ENCODE data around the gene CCDC110.

The CCDC110 gene

DNA sequence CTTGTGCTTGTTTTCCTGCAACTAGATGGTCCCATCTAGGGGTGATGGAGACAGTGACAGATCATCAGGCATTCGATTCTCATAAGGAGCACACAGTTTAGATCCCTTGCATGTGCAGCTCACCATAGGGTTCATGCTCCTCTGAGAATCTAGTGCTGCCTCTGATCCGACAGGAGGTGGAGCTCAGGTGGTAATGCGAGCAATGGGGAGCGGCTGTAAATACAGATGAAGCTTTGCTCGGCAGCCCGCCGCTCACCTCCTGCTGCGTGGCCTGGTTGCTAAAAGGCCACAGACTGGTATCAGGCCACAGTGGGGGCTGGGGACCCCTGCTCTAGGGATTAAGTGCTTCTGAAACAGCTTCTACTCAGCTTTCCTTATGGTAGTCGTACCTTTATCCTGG, 28.5 kb upstream of the CCDC110 start:
- no peak for ATAC-seq
- Mint-ChIP-seq H3K4me1 (no peaks in the 10 kb centered on the region), H3K9me3 (peaks cover 7% of the 10 kb centered on the region)

DNA sequence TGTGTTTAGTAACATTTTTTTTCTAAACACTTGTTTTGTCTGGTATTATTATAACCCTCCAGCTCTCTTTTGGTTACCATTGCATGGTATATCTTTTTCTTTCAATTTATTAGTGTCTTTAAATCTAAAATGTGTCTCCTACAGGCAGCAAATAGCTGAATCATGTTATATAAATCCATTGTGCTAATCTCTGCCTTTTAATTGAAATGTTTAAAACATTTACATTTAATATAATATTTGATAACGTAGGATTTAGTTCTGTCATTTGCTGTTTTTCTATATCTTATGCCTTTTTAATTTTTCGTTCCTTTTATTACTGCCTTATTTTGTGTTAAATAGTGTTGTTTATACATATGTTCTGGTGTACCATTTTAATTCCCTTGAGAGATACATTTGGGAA, 17.1 kb upstream of the CCDC110 start:
- Mint-ChIP-seq H3K4me3 (no peak overlapping the region), H3K36me3 (no peaks in the 10 kb centered on the region), H3K9me3 (peaks cover 18% of the 10 kb centered on the region), H3K27ac (no peak overlapping the region), H3K4me1 (no peaks in the 10 kb centered on the region)
- DNase-seq (ENCODE audit: low spot score in 2 of 2) (no peak), ATAC-seq (no peak)

More for the DNA sequence above, 28.5 kb upstream of the CCDC110 start:
- no peak for DNase-seq (ENCODE audit: low spot score in 2 of 2)
- Mint-ChIP-seq H3K4me3 (no peak overlapping the region), H3K27ac (no peak overlapping the region), H3K36me3 (no peaks in the 10 kb centered on the region)

DNA sequence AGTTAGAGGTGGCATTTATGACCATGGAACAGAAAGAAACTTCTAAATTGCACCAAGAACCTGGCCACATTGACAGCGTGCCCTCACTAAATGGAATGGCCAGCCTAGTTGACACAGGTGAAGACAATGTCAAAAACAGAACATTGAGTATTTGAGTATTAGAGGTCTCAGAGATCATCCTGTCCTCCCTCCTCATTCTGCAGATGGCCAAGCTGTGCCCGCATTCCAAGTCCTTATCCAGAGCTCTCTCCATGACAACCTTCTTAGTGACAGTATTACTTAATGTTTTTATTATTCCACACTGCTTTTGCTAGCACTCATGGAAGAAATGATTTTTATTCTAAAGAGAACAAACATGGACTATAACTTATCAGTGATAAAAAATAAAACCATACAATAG, 9.9 kb upstream of the CCDC110 start:
- ATAC-seq = no peak
- H3K4me1 Mint-ChIP-seq = no peaks in the 10 kb centered on the region
- no peak overlapping the region for H3K27ac Mint-ChIP-seq
- DNase-seq (ENCODE audit: low spot score in 2 of 2) = no peak
- H3K9me3 Mint-ChIP-seq = no peaks in the 10 kb centered on the region
- no peak overlapping the region for H3K4me3 Mint-ChIP-seq
- H3K36me3 Mint-ChIP-seq = no peaks in the 10 kb centered on the region

DNA sequence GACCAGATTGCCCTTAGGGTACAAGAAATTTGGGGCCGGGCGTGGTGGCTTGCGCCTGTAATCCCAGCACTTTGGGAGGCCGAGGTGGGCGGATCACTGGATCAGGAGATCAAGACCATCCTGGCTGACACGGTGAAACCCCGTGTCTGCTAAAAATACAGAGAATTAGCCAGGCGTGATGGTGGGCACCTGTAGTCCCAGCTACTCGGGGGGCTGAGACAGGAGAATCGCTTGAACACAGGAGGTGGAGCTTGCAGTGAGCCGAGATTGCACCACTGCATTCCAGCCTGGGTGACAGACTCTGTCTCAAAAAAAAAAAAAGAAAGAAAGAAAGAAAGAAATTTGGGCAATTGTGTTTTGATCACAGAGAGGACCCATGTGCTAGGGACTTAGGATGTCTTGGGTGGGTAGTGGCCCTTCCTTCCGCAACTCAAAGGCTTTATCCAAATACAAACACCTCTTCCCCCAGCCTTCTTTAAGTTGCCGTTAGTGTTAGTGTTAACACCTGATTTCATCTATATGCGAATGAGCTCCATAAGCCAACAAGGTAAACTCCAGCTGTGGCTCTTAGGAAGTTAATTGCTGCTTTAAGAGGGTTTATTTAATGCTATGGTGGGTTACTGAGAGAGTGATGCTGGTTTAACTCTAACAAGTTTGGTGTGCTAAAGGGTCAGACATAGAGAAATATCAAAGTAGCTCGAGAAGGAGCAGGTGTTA, 8.6 kb upstream of the CCDC110 start:
- ATAC-seq = no peak
- Mint-ChIP-seq H3K4me3 (no peak overlapping the region), H3K36me3 (no peaks in the 10 kb centered on the region), H3K9me3 (no peaks in the 10 kb centered on the region), H3K27ac (no peak overlapping the region), H3K4me1 (no peaks in the 10 kb centered on the region)
- no peak for DNase-seq (ENCODE audit: low spot score in 2 of 2)

DNA sequence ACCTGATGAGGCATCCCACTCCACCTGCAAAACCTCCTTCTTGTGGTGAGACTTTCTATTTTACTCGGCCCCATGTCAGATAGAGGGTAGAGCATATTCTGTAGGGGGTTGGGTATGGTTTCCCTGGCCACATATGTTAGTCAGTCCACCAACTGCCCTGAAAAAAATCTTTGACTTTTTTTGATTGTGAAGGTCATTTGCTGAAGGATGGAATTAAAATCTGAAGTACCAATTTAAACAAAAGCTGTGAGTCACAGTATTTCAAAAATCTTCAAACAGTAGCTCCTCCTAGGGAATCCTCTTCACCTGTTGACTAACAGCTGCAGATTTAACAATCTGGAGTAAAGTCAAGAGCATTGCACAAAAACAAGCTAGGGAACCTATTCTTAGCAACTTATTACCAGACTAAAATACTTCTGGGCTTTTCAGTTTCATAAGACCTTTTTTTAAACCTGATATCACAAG, 8.0 kb upstream of the CCDC110 start:
- Mint-ChIP-seq H3K36me3 (no peaks in the 10 kb centered on the region), H3K4me1 (no peaks in the 10 kb centered on the region), H3K4me3 (no peak overlapping the region), H3K27ac (no peak overlapping the region), H3K9me3 (no peaks in the 10 kb centered on the region)
- no peak for DNase-seq (ENCODE audit: low spot score in 2 of 2)
- peak; percentile 95 for ATAC-seq

DNA sequence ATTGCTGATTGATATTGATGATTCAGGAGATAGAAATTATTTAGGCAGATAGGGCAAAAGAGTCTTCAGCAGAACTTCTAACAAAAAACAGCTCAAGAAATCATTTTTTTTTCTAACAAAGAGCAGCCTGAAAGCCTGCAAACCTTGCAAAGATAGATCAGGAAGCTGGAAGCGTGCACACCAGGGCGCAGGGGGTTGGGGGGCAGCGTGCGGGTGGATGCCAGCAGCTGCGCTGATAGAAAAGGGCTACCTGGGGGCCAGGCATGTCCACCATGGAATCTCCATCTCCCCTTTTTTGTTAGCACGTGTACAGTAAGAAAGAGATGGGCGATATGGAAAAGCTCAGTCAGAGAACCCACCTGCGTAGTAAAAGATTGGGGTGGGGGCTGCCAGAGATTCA, 1.7 kb upstream of the CCDC110 start:
- Mint-ChIP-seq H3K27ac (no peak overlapping the region), H3K4me3 (no peak overlapping the region), H3K9me3 (no peaks in the 10 kb centered on the region), H3K4me1 (peaks cover 12% of the 10 kb centered on the region), H3K36me3 (no peaks in the 10 kb centered on the region)
- no peak for ATAC-seq
- DNase-seq (ENCODE audit: low spot score in 2 of 2) = no peak

DNA sequence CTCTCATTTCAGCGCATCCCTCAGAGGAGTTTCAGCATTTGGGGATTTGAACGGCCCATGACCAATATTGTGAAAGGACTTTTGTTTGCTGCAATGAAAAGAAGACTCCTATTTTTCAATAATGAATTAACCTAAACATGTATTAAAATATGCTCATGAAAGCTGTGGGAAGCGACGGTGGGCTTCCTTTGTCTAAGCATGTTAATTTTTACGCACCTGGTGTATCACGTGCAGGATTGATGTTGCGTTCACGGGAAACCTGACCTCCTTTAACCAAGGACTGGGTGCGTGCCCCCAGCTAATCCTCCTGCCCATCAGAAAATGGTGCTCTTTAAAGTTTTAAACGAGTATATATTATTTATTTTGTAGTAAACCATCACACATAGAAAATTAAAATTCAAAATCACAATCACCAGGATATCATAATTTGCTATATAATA, 590 bp upstream of the CCDC110 start:
- ATAC-seq = no peak
- Mint-ChIP-seq H3K36me3 (no peaks in the 10 kb centered on the region), H3K4me3 (peak overlapping the region; percentile 82), H3K9me3 (no peaks in the 10 kb centered on the region), H3K4me1 (peaks cover 12% of the 10 kb centered on the region), H3K27ac (peak overlapping the region; percentile 64)
- DNase-seq (ENCODE audit: low spot score in 2 of 2) = no peak

DNA sequence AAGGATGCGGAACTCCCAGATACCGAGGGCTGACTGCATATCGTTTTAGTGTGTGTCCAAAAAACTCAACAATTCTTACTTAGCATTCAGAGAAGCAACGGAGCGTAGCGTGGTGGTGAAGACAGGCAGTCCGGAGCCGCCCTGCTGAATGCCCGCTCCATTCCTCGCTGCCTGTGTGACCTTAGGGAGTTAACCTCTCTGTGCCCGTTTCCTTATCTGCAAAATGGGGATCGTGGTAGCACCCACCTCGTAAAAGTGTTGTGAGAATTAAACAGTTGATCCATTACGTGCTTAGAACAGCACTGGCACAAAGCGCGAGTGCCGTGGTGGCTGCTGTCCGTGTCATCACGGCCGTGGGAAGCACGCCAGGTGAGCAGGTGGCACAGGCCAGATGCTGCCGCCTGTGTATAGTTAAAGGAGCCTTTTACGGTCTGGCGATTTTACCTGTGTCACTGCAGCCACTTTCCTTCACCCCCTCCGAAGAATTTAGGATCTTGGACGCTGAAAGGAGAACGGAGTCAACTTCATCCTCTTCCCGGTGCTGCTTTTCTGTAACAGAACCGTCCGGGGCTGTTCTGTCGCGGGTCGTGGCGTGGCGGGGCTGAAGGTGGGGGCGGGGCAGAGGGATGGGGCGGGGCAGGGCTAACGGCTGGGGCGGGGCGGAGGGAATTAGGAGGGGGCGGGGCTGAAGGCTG, 885 bp downstream of the CCDC110 start:
- peak overlapping the region; percentile 82 for H3K4me3 Mint-ChIP-seq
- H3K27ac Mint-ChIP-seq = no peak overlapping the region
- no peaks in the 10 kb centered on the region for H3K36me3 Mint-ChIP-seq
- no peaks in the 10 kb centered on the region for H3K9me3 Mint-ChIP-seq
- ATAC-seq (peak; percentile 42), DNase-seq (ENCODE audit: low spot score in 2 of 2) (peak; percentile 30 to 72)
- peaks cover 12% of the 10 kb centered on the region for H3K4me1 Mint-ChIP-seq

DNA sequence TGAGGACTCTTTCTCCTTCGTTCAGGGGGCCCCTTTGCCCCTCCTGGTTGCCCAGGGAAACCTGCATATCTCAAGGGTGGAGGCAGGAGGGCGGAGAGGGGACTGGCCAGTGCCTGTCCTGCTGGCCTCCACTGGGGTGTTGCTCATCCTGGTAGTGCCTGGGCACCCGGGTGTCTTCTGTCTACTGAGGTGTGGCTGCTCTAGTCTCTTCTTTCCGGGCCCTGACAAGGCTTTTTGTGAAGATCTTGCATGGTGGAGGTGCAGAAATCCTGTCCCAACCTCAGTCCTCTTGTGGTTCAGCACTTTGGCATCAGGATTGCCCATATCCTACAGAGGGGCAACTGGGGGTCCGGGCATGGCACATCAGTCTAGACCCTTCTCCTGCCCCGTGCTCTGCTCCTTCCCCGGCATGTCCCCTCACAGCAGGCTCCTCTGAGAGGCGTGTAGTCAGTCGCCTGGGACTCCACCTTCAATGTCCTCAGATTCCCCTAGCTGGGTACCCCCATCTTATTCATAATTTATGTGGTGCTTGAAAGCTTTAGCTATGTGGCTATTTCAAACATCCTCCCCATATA, 1.9 kb downstream of the CCDC110 start:
- no peaks in the 10 kb centered on the region for H3K9me3 Mint-ChIP-seq
- no peaks in the 10 kb centered on the region for H3K36me3 Mint-ChIP-seq
- no peak for DNase-seq (ENCODE audit: low spot score in 2 of 2)
- peaks cover 12% of the 10 kb centered on the region for H3K4me1 Mint-ChIP-seq
- no peak overlapping the region for H3K4me3 Mint-ChIP-seq
- no peak for ATAC-seq
- H3K27ac Mint-ChIP-seq = no peak overlapping the region

DNA sequence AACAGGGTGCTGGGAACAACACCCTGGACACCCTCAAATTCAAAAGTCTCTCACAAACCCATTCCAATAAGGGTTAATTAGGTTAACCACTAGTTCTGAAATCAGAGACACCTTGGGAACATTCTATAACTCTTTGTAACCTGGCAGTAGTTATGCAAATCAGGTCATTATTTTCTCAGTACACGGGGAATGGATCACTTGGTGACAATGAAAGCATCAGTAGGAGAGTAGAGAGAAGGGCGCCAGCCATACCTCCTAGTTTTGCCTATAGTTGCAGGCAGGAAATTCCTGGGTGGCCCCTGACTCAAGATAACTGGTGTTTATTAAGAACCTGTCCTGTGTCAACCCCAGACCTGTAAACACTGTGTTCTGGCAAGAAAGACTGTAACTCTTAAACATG, 2.5 kb downstream of the CCDC110 start:
- Mint-ChIP-seq H3K4me1 (peaks cover 12% of the 10 kb centered on the region), H3K4me3 (no peak overlapping the region), H3K27ac (no peak overlapping the region), H3K36me3 (no peaks in the 10 kb centered on the region), H3K9me3 (no peaks in the 10 kb centered on the region)
- DNase-seq (ENCODE audit: low spot score in 2 of 2) (no peak), ATAC-seq (no peak)

DNA sequence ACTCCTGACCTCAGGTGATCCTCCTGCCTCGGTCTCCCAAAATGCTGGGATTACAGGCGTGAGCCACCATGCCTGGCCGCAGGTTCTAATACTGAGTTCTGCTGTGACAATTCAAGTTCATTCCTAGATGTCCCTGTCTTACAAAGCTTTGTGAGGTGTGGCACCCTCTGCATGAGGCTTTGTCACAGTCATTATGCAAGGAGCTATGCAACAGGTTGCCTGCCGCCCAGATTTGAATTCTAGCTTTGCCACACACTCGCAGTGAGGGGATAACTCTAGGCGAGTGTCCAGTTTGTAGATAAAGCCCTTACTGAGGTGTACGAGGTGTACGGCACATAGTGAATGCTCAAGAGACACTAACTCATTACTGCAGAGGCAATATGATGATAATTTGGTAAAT, 3.5 kb downstream of the CCDC110 start:
- Mint-ChIP-seq H3K9me3 (no peaks in the 10 kb centered on the region), H3K4me3 (no peak overlapping the region), H3K4me1 (peaks cover 12% of the 10 kb centered on the region), H3K27ac (no peak overlapping the region), H3K36me3 (no peaks in the 10 kb centered on the region)
- ATAC-seq (no peak), DNase-seq (ENCODE audit: low spot score in 2 of 2) (no peak)

DNA sequence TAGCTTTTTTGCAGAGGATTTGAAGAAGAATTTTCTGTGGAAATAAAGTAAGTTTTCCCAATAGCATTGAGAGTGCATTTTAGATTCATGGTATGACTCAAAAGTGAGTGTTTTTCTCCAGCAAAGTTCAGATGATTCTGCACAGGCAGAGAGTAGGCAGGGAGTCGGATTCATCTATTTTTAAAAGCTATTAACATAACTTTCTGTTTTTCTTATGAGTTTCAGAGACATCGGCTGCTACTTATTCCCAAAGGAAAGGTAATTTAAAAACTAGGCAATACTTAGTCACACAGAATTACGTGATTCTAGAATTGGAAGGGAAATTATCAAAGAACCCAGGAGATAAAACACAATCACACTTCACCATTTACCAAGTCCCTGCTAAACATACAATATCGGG, 4.4 kb downstream of the CCDC110 start:
- Mint-ChIP-seq H3K4me3 (no peak overlapping the region), H3K4me1 (peaks cover 11% of the 10 kb centered on the region), H3K27ac (no peak overlapping the region), H3K9me3 (no peaks in the 10 kb centered on the region), H3K36me3 (no peaks in the 10 kb centered on the region)
- ATAC-seq = no peak
- no peak for DNase-seq (ENCODE audit: low spot score in 2 of 2)

DNA sequence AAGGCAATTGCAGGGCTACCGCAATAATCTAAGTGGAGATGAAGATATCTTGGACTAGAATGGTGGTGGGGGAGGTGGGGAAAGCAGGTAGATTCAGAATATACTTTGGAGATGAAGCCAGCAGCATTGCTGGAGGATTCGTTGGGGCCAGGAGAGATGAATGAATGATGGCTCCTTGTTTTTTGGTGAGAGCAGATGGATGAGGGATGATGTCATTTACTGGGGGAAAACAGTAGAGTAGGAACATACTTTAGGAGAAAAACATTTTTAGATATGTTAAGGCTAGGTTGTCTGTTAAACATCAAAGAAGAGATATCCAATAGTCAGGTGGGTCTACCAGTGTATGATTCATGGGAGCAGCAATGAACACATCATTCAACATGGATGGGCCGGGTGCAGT, 5.8 kb downstream of the CCDC110 start:
- Mint-ChIP-seq H3K9me3 (no peaks in the 10 kb centered on the region), H3K4me1 (peaks cover 7% of the 10 kb centered on the region), H3K27ac (no peak overlapping the region), H3K36me3 (no peaks in the 10 kb centered on the region), H3K4me3 (no peak overlapping the region)
- DNase-seq (ENCODE audit: low spot score in 2 of 2) (no peak), ATAC-seq (no peak)

DNA sequence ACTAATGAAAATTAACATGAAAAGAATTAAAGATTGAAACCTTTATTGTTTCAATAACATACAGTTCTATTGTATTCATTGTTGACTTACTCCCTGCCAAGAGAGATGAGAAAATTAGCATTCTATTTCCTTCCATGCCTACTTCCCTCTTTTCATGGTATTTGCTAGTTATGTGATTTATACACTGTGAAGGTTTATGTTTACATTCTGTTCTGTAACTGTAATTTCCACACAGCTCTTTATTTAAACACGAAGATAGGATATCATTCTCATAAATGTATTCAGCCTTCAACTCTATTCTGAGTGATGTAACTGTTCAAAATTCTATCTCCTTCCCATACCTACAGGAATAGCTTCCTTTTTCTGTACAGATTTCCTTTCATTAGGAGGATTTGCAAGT, 6.6 kb downstream of the CCDC110 start:
- Mint-ChIP-seq H3K36me3 (no peaks in the 10 kb centered on the region), H3K4me1 (peaks cover 7% of the 10 kb centered on the region), H3K4me3 (no peak overlapping the region), H3K27ac (no peak overlapping the region), H3K9me3 (no peaks in the 10 kb centered on the region)
- ATAC-seq (no peak), DNase-seq (ENCODE audit: low spot score in 2 of 2) (no peak)

DNA sequence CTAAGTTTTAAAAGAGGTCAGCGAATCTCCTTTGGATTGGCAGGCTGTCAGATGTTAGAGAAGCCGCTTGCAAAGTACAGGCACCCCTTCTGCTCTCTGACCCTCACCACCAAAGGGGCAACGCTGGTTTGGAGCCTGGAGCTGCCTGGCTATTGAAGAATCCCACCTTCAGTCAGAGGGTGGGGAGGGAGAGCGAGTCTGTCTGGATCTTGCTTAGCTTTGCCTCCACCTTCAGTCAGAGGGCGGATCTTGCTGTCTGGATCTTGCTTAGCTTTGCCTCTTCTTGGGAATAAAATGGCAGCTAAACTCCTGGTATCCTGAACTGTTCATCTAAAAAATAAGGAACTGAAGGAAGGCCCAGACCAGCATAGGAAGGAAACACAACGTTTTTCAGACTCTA, 7.3 kb downstream of the CCDC110 start:
- Mint-ChIP-seq H3K27ac (no peak overlapping the region), H3K4me3 (no peak overlapping the region), H3K36me3 (no peaks in the 10 kb centered on the region), H3K9me3 (no peaks in the 10 kb centered on the region), H3K4me1 (no peaks in the 10 kb centered on the region)
- DNase-seq (ENCODE audit: low spot score in 2 of 2) = no peak
- ATAC-seq = no peak

DNA sequence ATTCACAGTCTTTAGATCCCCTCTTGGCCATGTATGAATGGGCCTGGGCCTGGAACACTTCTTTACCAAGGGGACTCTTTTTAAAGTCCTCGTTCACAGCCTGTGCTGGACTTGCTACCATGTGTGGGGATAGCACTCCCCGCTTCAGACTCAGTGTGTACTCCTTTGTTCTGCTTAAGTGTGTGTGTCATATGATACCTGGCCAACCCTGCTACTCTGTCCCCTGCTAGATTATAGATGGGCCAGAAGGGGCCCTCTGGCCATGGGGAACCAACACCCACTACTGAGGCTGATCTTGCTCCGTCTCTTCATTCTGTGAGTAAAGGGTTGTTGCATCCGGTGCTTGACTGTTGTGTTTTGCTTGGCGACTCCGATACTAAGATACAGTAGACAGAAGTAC, 8.0 kb downstream of the CCDC110 start:
- no peak overlapping the region for H3K4me3 Mint-ChIP-seq
- H3K4me1 Mint-ChIP-seq = no peaks in the 10 kb centered on the region
- H3K36me3 Mint-ChIP-seq = no peaks in the 10 kb centered on the region
- no peak for DNase-seq (ENCODE audit: low spot score in 2 of 2)
- ATAC-seq = peak; percentile 34
- no peak overlapping the region for H3K27ac Mint-ChIP-seq
- H3K9me3 Mint-ChIP-seq = no peaks in the 10 kb centered on the region
